Measurements from ENCODE around the gene NDC80.
"Not testable (repeated sequence)": the region's sequence is repeated elsewhere in the genome, so short reads cannot be mapped to it uniquely, and the experiment has no call there.

NDC80 gene

GRCh38 chr18:2655954-2656236 lies 84.5 kb downstream of the NDC80 start:
- intact Hi-C loops (cut with DNase I) = loop anchor here (5.0 kb wide), 1 partner anchor 84 kb away; the partner anchor contains the start of genes METTL4 and NDC80
- DNase-seq = peak in 1 of 42 donors; percentile 18

GRCh38 chr18:2656237-2656980 lies 85.1 kb downstream of the NDC80 start:
- intact Hi-C loops (cut with DNase I) = loop anchor here (5.0 kb wide), 1 partner anchor 84 kb away; the partner anchor contains the start of genes METTL4 and NDC80
- DNase-seq = peak in 18 of 42 donors; percentile 6 to 51 (median 22)

- DNase-seq = no peak
- intact Hi-C loops (cut with DNase I) = loop anchor here (5.0 kb wide), 1 partner anchor 85 kb away; the partner anchor contains the start of genes METTL4 and NDC80
Measured at GRCh38 chr18:2656981-2657512, 85.7 kb downstream of the NDC80 start.

GRCh38 chr18:2657788-2658458 lies 86.6 kb downstream of the NDC80 start:
- intact Hi-C loops (cut with DNase I) = loop anchor here (5.0 kb wide), 1 partner anchor 86 kb away; the partner anchor contains the start of genes METTL4 and NDC80

GRCh38 chr18:2660849-2661248 lies 89.5 kb downstream of the NDC80 start:
- intact Hi-C loops (cut with DNase I); DNase-seq: not testable (repeated sequence)

More at GRCh38 chr18:2657788-2658458, 86.6 kb downstream of the NDC80 start:
- DNase-seq = no peak

GRCh38 chr18:2662288-2662687 lies 90.9 kb downstream of the NDC80 start:
- intact Hi-C loops (cut with DNase I); DNase-seq: not testable (repeated sequence)

GRCh38 chr18:2662990-2663389 lies 91.6 kb downstream of the NDC80 start:
- intact Hi-C loops (cut with DNase I) = no loop called here

More at GRCh38 chr18:2662990-2663389, 91.6 kb downstream of the NDC80 start:
- DNase-seq = no peak
